Measurements from ENCODE around the gene SPATA31D3. TPM values are rescaled to one million over a fixed set of nuclear protein-coding genes. Genes with fewer than 3 reads are reported as not detected.
"Not testable (repeated sequence)": the region's sequence is repeated elsewhere in the genome, so short reads cannot be mapped to it uniquely, and the experiment has no call there.

SPATA31D3 gene
- total RNA-seq, 1 experiment from 2014 or later = not detected

- DNase-seq (ENCODE audit: extremely low read depth, low read depth) = no peak
Observed at GRCh38 chr9:81974764-81975163, 31.5 kb downstream of the SPATA31D3 start.

GRCh38 chr9:81976351-81976750, 33.1 kb downstream of the SPATA31D3 start:
- no peak for DNase-seq (ENCODE audit: extremely low read depth, low read depth)

- no peak for DNase-seq (ENCODE audit: extremely low read depth, low read depth)
Observed at GRCh38 chr9:81979196-81979595, 35.9 kb downstream of the SPATA31D3 start.

GRCh38 chr9:81980568-81980967, 37.3 kb downstream of the SPATA31D3 start:
- DNase-seq (ENCODE audit: extremely low read depth, low read depth) = no peak

GRCh38 chr9:81981883-81982282, 38.6 kb downstream of the SPATA31D3 start:
- DNase-seq (ENCODE audit: extremely low read depth, low read depth) = no peak

GRCh38 chr9:81984928-81985327, 41.6 kb downstream of the SPATA31D3 start:
- DNase-seq (ENCODE audit: extremely low read depth, low read depth) = no peak

- DNase-seq (ENCODE audit: extremely low read depth, low read depth) = no peak
Observed at GRCh38 chr9:81986051-81986450, 42.8 kb downstream of the SPATA31D3 start.

- DNase-seq (ENCODE audit: extremely low read depth, low read depth) = not testable (repeated sequence)
Observed at GRCh38 chr9:81988472-81988871, 45.2 kb downstream of the SPATA31D3 start, which contains the start of gene SPATA31D1. TSS of gene SPATA31D1 (plus strand) at chr9:81988772. CDS start at chr9:81988819, 47 bp downstream.

GRCh38 chr9:81989700-81990099, 46.4 kb downstream of the SPATA31D3 start:
- no peak for DNase-seq (ENCODE audit: extremely low read depth, low read depth)

- no peak for DNase-seq (ENCODE audit: extremely low read depth, low read depth)
Observed at GRCh38 chr9:81993656-81994055, 50.4 kb downstream of the SPATA31D3 start.

Other genes with a start within 250 kb of the SPATA31D3 start
- not detected in 2 replicates for gene SPATA31D4, start 15.1 kb upstream of the SPATA31D3 start, total RNA-seq (2014; rRNA removed; shearing (Covaris generic))
- gene SPATA31D1, start 45.3 kb downstream of the SPATA31D3 start, total RNA-seq (2014; rRNA removed; shearing (Covaris generic)) = not detected in 2 replicates

Data from NCI-H460 (cell line).